ENCODE measurements around the gene LRRFIP2. TPM values are rescaled to one million over a fixed set of nuclear protein-coding genes. Genes with fewer than 3 reads are reported as not detected.

Gene LRRFIP2
- total RNA-seq, 1 donor from 2014 or later, result 50.7 TPM

GRCh38 chr3:37168896-37169295 lies 5.5 kb downstream of the LRRFIP2 start:
- Mint-ChIP-seq H3K4me3 (ENCODE audit: unreplicated experiment) (no peak overlapping the region), H3K27me3 (ENCODE audit: low read depth) (no peaks in the 10 kb centered on the region), H3K27ac (ENCODE audit: unreplicated experiment) (no peak overlapping the region), H3K36me3 (ENCODE audit: low read depth) (peaks cover 7% of the 10 kb centered on the region), H3K4me1 (ENCODE audit: low read depth) (peaks cover 31% of the 10 kb centered on the region), H3K9me3 (ENCODE audit: low read depth) (no peaks in the 10 kb centered on the region)
- TF ChIP-seq, protein P1, sequence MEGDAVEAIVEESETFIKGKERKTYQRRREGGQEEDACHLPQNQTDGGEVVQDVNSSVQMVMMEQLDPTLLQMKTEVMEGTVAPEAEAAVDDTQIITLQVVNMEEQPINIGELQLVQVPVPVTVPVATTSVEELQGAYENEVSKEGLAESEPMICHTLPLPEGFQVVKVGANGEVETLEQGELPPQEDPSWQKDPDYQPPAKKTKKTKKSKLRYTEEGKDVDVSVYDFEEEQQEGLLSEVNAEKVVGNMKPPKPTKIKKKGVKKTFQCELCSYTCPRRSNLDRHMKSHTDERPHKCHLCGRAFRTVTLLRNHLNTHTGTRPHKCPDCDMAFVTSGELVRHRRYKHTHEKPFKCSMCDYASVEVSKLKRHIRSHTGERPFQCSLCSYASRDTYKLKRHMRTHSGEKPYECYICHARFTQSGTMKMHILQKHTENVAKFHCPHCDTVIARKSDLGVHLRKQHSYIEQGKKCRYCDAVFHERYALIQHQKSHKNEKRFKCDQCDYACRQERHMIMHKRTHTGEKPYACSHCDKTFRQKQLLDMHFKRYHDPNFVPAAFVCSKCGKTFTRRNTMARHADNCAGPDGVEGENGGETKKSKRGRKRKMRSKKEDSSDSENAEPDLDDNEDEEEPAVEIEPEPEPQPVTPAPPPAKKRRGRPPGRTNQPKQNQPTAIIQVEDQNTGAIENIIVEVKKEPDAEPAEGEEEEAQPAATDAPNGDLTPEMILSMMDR (IDR thresholded peaks at IDR 0.05), result no peak
- DNase-seq (ENCODE audit: low spot score), result no peak

- Mint-ChIP-seq H3K27me3 (ENCODE audit: low read depth) (no peaks in the 10 kb centered on the region), H3K4me3 (ENCODE audit: unreplicated experiment) (no peak overlapping the region), H3K36me3 (ENCODE audit: low read depth) (peaks cover 10% of the 10 kb centered on the region), H3K9me3 (ENCODE audit: low read depth) (no peaks in the 10 kb centered on the region), H3K27ac (ENCODE audit: unreplicated experiment) (peak overlapping the region; percentile 58), H3K4me1 (ENCODE audit: low read depth) (peaks cover 29% of the 10 kb centered on the region)
- TF ChIP-seq, protein P1 (IDR thresholded peaks at IDR 0.05), result peak; percentile 18
- DNase-seq (ENCODE audit: low spot score), result no peak
These were observed 10.9 kb downstream of the LRRFIP2 start for GRCh38 chr3:37163262-37164015.

GRCh38 chr3:37162501-37163245 lies 11.7 kb downstream of the LRRFIP2 start:
- TF ChIP-seq, protein P1 (IDR thresholded peaks at IDR 0.05), result no peak
- peaks cover 11% of the 10 kb centered on the region for H3K36me3 Mint-ChIP-seq (ENCODE audit: low read depth)
- no peak for DNase-seq (ENCODE audit: low spot score)
- no peaks in the 10 kb centered on the region for H3K9me3 Mint-ChIP-seq (ENCODE audit: low read depth)
- no peak overlapping the region for H3K4me3 Mint-ChIP-seq (ENCODE audit: unreplicated experiment)
- no peaks in the 10 kb centered on the region for H3K27me3 Mint-ChIP-seq (ENCODE audit: low read depth)
- peak overlapping the region; percentile 58 for H3K27ac Mint-ChIP-seq (ENCODE audit: unreplicated experiment)
- peaks cover 29% of the 10 kb centered on the region for H3K4me1 Mint-ChIP-seq (ENCODE audit: low read depth)

GRCh38 chr3:37161351-37161750 lies 13.0 kb downstream of the LRRFIP2 start:
- no peak for DNase-seq (ENCODE audit: low spot score)
- no peak overlapping the region for H3K4me3 Mint-ChIP-seq (ENCODE audit: unreplicated experiment)
- H3K4me1 Mint-ChIP-seq (ENCODE audit: low read depth), result peaks cover 29% of the 10 kb centered on the region
- no peaks in the 10 kb centered on the region for H3K27me3 Mint-ChIP-seq (ENCODE audit: low read depth)
- H3K36me3 Mint-ChIP-seq (ENCODE audit: low read depth), result peaks cover 11% of the 10 kb centered on the region
- H3K27ac Mint-ChIP-seq (ENCODE audit: unreplicated experiment), result peak overlapping the region; percentile 76
- H3K9me3 Mint-ChIP-seq (ENCODE audit: low read depth), result no peaks in the 10 kb centered on the region
- TF ChIP-seq, protein P1 (IDR thresholded peaks at IDR 0.05), result no peak

- Mint-ChIP-seq H3K27me3 (ENCODE audit: low read depth) (no peaks in the 10 kb centered on the region), H3K36me3 (ENCODE audit: low read depth) (peaks cover 11% of the 10 kb centered on the region), H3K9me3 (ENCODE audit: low read depth) (no peaks in the 10 kb centered on the region), H3K4me3 (ENCODE audit: unreplicated experiment) (no peak overlapping the region), H3K4me1 (ENCODE audit: low read depth) (peaks cover 10% of the 10 kb centered on the region), H3K27ac (ENCODE audit: unreplicated experiment) (no peak overlapping the region)
- no peak for DNase-seq (ENCODE audit: low spot score)
- TF ChIP-seq, protein P1 (IDR thresholded peaks at IDR 0.05), result no peak
These were observed 18.6 kb downstream of the LRRFIP2 start for GRCh38 chr3:37155782-37156181.

All from chondrocyte (in vitro differentiated cells).